Measurements from ENCODE around the gene EIF6.
"Not testable (repeated sequence)": the region's sequence is repeated elsewhere in the genome, so short reads cannot be mapped to it uniquely, and the experiment has no call there.

The EIF6 gene

DNA sequence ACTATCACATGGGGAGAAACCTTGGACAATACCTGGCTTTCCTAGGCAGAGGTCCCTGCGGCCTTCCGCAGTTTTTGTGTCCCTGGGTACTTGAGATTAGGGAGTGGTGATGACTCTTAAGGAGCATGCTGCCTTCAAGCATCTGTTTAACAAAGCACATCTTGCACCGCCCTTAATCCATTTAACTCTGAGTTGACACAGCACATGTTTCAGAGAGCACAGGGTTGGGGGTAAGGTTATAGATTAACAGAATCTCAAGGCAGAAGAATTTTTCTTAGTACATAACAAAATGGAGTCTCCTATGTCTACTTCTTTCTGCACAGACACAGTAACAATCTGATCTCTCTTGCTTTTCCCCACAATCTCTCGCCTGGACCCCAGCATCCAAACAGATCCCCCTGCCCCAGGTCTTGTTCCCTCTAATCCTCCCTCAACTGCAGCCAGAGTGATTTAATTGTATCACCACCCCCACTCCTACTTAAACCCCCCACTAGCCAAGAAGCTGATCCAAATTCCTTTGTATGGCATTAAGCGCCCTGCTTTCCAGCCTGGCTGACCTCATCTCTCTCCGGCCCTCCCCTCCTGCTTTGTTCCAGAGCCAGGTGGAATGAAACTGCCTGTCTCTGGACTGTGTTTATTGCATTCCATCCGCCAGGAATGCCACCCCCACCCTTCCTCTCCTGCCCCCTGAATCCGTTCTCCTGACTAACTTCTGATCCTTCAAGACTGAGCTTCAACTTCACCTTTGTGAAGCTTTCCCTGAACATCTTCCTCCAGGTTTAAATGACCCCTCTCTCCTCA lies 21.6 kb downstream of the EIF6 start:
- not testable (repeated sequence) for H3K9me3 ChIP-seq (ENCODE audit: low read length); H3K27me3 ChIP-seq (ENCODE audit: control insufficient read depth in 1 of 2, insufficient read depth in 2 of 2, low read length in 2 of 2); H3K9ac ChIP-seq (ENCODE audit: low read length); H3K4me3 ChIP-seq (ENCODE audit: low read depth in 1 of 2, low read length in 2 of 2); H3K36me3 ChIP-seq (ENCODE audit: insufficient read depth, low read length)
- Histone ChIP-seq H3K27ac (ENCODE audit: low read depth, low read length) (peak overlapping the region; percentile 66), H3K4me1 (ENCODE audit: insufficient read depth, low read length) (peaks cover 15% of the 10 kb centered on the region)

DNA sequence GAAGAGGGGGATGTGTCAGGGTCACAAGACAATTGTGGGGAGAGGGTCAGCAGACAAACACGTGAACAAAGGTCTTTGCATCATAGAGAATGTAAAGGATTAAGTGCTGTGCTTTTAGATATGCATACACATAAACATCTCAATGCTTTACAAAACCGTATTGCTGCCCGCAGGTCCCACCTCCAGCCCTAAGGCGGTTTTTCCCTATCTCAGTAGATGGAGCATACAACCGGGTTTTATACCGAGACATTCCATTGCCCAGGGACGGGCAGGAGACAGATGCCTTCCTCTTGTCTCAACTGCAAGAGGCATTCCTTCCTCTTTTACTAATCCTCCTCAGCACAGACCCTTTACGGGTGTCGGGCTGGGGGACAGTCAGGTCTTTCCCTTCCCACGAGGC lies 22.3 kb downstream of the EIF6 start:
- H3K36me3 ChIP-seq (ENCODE audit: insufficient read depth, low read length); H3K27ac ChIP-seq (ENCODE audit: low read depth, low read length); H3K4me3 ChIP-seq (ENCODE audit: low read depth in 1 of 2, low read length in 2 of 2); H3K27me3 ChIP-seq (ENCODE audit: control insufficient read depth in 1 of 2, insufficient read depth in 2 of 2, low read length in 2 of 2); H3K9me3 ChIP-seq (ENCODE audit: low read length); H3K9ac ChIP-seq (ENCODE audit: low read length): not testable (repeated sequence)
- H3K4me1 ChIP-seq (ENCODE audit: insufficient read depth, low read length), result peaks cover 15% of the 10 kb centered on the region

DNA sequence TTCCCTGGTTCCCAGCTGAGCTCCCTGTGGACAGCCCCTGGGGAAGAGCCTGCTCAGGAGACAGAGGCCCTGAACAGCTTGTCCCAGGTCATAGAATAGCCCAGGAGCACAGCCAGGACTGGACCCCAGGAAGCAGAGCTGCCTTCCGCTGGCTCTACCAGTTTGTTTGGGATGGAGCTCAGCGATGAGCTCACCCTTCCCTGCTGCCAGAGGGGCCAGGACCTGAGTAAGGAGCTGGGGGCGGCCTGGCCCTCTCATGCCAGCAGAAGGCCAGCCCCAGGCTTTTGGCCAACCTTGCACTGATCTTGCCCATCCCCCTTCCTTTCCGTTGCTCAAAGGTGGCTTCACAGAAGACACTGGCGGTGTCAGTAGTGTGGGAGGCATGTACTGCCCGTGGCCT lies 24.1 kb downstream of the EIF6 start:
- no peak overlapping the region for H3K9ac ChIP-seq (ENCODE audit: low read length)
- H3K36me3 ChIP-seq (ENCODE audit: insufficient read depth, low read length), result no peaks in the 10 kb centered on the region
- no peak overlapping the region for H3K4me3 ChIP-seq (ENCODE audit: low read depth in 1 of 2, low read length in 2 of 2)
- no peaks in the 10 kb centered on the region for H3K27me3 ChIP-seq (ENCODE audit: control insufficient read depth in 1 of 2, insufficient read depth in 2 of 2, low read length in 2 of 2)
- peaks cover 15% of the 10 kb centered on the region for H3K4me1 ChIP-seq (ENCODE audit: insufficient read depth, low read length)
- H3K9me3 ChIP-seq (ENCODE audit: low read length), result no peaks in the 10 kb centered on the region
- no peak overlapping the region for H3K27ac ChIP-seq (ENCODE audit: low read depth, low read length)

DNA sequence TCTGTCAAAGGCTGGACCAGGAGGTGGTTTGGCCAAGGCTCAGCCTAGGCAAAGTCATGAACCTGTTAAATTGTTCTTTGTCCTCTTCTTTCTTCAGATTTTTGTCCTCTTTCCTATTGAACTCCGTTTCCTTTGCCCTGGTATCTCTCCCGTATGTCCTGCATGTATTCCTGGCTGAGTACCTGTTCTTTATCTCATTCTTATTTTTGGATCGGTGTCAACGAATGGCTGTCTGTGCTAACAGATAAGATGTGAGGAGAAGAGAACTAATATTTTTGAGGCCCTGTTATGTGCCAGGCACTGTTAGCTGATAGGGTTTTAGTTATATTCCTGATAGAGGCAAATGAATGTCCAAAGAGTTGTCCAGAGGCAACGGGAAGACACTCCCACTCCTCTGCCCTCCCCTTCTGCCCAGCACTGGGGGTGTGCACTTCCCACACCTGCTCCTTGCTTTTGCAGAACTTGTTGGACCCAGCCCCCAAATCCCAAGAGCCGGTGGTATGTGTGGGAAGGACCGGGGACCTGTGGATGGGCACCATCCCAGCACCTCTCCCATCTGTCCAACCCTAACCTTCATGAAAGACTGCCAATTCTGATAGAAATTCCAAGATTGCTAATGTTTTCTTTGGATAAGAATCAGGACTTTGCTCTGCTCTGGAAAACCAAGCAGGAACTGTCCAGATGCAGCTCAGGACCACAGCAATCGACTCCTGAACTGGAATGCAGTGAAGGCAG lies 27.2 kb downstream of the EIF6 start:
- no peaks in the 10 kb centered on the region for H3K36me3 ChIP-seq (ENCODE audit: insufficient read depth, low read length)

DNA sequence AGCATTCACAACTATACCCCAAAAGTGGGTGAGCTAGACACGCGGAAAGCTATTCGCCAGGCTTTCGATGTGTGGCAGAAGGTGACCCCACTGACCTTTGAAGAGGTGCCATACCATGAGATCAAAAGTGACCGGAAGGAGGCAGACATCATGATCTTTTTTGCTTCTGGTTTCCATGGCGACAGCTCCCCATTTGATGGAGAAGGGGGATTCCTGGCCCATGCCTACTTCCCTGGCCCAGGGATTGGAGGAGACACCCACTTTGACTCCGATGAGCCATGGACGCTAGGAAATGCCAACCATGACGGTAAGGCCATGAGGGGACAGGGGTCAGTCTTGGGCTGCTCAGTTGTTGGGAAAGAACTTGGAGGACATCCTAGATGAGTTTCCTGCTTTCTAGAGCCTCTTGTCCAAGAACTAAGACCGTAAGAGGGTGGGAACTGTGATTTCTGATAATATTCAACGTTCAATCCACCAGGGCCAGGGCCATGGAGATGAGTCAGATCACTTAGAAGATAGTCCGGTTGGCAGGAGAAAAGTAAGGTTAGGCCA lies 30.0 kb downstream of the EIF6 start:
- Histone ChIP-seq H3K9ac (ENCODE audit: low read length) (no peak overlapping the region), H3K4me3 (ENCODE audit: low read depth in 1 of 2, low read length in 2 of 2) (no peak overlapping the region), H3K36me3 (ENCODE audit: insufficient read depth, low read length) (no peaks in the 10 kb centered on the region), H3K4me1 (ENCODE audit: insufficient read depth, low read length) (no peaks in the 10 kb centered on the region), H3K27ac (ENCODE audit: low read depth, low read length) (no peak overlapping the region), H3K9me3 (ENCODE audit: low read length) (no peaks in the 10 kb centered on the region), H3K27me3 (ENCODE audit: control insufficient read depth in 1 of 2, insufficient read depth in 2 of 2, low read length in 2 of 2) (no peaks in the 10 kb centered on the region)

More for the DNA sequence above, 27.2 kb downstream of the EIF6 start:
- Histone ChIP-seq H3K27ac (ENCODE audit: low read depth, low read length) (no peak overlapping the region), H3K9ac (ENCODE audit: low read length) (no peak overlapping the region), H3K4me1 (ENCODE audit: insufficient read depth, low read length) (no peaks in the 10 kb centered on the region), H3K27me3 (ENCODE audit: control insufficient read depth in 1 of 2, insufficient read depth in 2 of 2, low read length in 2 of 2) (no peaks in the 10 kb centered on the region), H3K4me3 (ENCODE audit: low read depth in 1 of 2, low read length in 2 of 2) (no peak overlapping the region), H3K9me3 (ENCODE audit: low read length) (no peaks in the 10 kb centered on the region)

DNA sequence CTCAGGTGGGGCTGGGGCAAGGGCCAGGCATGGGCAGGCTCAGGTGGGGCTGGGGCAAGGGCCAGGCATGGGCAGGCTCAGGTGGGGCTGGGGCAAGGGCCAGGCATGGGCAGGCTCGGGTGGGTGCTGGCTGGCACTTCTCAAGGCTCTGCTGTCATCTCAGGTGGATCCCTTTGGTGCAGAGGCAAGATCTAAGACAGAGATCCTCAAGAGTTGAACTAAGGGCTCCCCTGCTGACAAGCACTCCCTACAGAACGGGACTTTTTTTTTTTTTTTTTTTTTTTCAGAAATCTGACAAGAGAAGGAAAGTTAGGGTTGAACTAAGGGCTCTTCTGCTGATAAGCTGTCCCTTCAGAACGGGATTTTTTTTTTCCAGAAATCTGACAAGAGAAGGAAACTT lies 31.6 kb downstream of the EIF6 start:
- Histone ChIP-seq H3K36me3 (ENCODE audit: insufficient read depth, low read length) (no peaks in the 10 kb centered on the region), H3K4me1 (ENCODE audit: insufficient read depth, low read length) (no peaks in the 10 kb centered on the region), H3K4me3 (ENCODE audit: low read depth in 1 of 2, low read length in 2 of 2) (no peak overlapping the region), H3K27ac (ENCODE audit: low read depth, low read length) (no peak overlapping the region), H3K9ac (ENCODE audit: low read length) (no peak overlapping the region), H3K9me3 (ENCODE audit: low read length) (no peaks in the 10 kb centered on the region), H3K27me3 (ENCODE audit: control insufficient read depth in 1 of 2, insufficient read depth in 2 of 2, low read length in 2 of 2) (no peaks in the 10 kb centered on the region)

DNA sequence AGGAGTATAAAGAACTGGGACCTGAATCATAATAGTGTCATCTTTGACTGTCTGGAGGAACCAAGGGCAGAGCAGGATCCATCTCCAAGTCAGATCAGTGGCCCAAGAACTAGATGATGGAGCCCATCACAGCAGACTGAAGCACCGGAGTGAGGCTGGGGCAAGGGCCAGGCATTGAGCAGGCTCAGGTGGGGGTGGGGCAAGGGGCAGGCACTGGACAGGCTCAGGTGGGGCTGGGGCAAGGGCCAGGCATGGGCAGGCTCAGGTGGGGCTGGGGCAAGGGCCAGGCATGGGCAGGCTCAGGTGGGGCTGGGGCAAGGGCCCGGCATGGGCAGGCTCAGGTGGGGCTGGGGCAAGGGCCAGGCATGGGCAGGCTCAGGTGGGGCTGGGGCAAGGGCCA lies 32.0 kb downstream of the EIF6 start:
- not testable (repeated sequence) for H3K9ac ChIP-seq (ENCODE audit: low read length); H3K36me3 ChIP-seq (ENCODE audit: insufficient read depth, low read length); H3K4me1 ChIP-seq (ENCODE audit: insufficient read depth, low read length); H3K4me3 ChIP-seq (ENCODE audit: low read depth in 1 of 2, low read length in 2 of 2); H3K27ac ChIP-seq (ENCODE audit: low read depth, low read length); H3K9me3 ChIP-seq (ENCODE audit: low read length); H3K27me3 ChIP-seq (ENCODE audit: control insufficient read depth in 1 of 2, insufficient read depth in 2 of 2, low read length in 2 of 2)

DNA sequence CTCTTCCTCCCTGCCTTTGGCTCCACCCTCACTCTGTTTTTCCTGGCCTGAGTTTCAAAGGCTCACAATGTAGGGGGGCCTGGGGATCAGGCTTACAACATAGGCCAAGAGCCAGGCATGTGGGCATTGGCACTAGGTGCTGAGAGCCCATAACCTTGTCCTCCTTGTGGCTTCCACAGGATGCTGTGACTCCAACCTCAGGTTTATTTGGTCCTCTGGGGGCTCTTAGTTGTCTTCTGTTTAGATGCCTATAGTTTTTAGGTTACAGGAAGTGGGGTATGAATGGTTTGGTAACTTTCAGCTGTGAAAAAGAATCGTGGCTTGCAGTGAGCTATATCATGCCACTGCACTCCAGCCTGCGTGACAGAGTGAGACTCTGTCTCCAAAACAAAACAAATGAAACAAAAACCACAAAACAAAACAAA lies 32.5 kb downstream of the EIF6 start:
- no peak overlapping the region for H3K27ac ChIP-seq (ENCODE audit: low read depth, low read length)

DNA sequence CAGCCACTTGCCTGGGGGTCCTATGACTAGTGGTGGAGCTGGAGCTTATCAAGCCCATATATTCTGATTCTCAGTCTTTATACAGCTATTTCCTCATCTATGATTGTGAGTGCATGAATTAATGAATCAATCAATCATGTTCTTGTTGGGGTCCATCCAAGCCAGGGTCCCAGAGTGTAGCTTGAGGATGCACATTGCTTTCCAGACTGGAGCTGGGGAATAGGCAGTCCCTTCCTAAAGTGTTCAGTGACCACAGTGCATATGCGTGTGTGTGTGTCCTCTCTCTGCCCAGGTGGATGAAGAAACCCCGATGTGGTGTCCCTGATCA lies 33.0 kb downstream of the EIF6 start:
- Histone ChIP-seq H3K4me1 (ENCODE audit: insufficient read depth, low read length) (no peaks in the 10 kb centered on the region), H3K9me3 (ENCODE audit: low read length) (no peaks in the 10 kb centered on the region), H3K27ac (ENCODE audit: low read depth, low read length) (no peak overlapping the region), H3K9ac (ENCODE audit: low read length) (no peak overlapping the region), H3K27me3 (ENCODE audit: control insufficient read depth in 1 of 2, insufficient read depth in 2 of 2, low read length in 2 of 2) (no peaks in the 10 kb centered on the region), H3K4me3 (ENCODE audit: low read depth in 1 of 2, low read length in 2 of 2) (no peak overlapping the region), H3K36me3 (ENCODE audit: insufficient read depth, low read length) (no peaks in the 10 kb centered on the region)

More for the DNA sequence above, 32.5 kb downstream of the EIF6 start:
- no peak overlapping the region for H3K4me3 ChIP-seq (ENCODE audit: low read depth in 1 of 2, low read length in 2 of 2)
- H3K36me3 ChIP-seq (ENCODE audit: insufficient read depth, low read length), result no peaks in the 10 kb centered on the region
- H3K27me3 ChIP-seq (ENCODE audit: control insufficient read depth in 1 of 2, insufficient read depth in 2 of 2, low read length in 2 of 2), result no peaks in the 10 kb centered on the region
- H3K9me3 ChIP-seq (ENCODE audit: low read length), result no peaks in the 10 kb centered on the region
- no peak overlapping the region for H3K9ac ChIP-seq (ENCODE audit: low read length)
- no peaks in the 10 kb centered on the region for H3K4me1 ChIP-seq (ENCODE audit: insufficient read depth, low read length)

DNA sequence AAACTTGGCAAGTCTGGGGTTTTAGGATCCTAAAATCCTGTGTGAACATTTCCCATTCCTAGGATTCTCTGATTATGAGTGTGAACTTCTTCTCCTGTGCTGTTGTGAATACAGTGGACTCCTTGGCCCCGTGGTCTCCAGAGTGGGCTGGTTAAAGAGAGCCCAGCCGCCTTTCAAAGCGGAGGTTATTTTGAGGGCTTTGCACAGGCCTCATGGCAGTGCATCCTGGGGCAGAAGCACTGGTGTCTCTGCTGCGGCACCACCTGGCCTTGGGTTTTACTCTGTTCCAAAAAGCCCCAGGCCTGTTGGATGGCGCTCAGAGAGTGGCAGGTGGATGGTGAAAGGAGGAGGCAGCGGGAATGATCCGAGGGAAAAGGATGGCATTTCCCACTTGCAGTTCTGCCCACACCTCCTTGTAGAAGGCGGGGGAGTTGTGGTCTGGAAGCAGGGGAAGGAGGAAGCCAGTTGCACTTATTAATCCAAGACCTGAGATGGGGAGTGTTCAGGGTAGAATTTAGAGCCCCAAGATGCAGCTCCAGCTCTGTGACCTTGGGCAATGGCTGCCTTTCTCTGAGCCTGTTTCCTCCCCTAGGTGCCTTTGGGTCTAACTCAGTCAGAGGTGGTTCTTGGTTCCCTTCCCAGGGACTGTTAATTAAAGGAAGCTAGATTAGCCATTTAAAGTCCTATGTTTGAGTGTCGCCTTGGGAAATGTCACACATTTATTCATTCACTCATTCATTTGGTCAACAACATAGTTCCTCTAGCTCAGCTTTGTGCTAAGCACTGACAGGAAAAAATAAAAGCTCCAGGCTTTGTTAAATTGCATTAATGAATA lies 35.7 kb downstream of the EIF6 start:
- Histone ChIP-seq H3K27me3 (ENCODE audit: control insufficient read depth in 1 of 2, insufficient read depth in 2 of 2, low read length in 2 of 2) (no peaks in the 10 kb centered on the region), H3K4me3 (ENCODE audit: low read depth in 1 of 2, low read length in 2 of 2) (no peak overlapping the region), H3K4me1 (ENCODE audit: insufficient read depth, low read length) (no peaks in the 10 kb centered on the region), H3K9ac (ENCODE audit: low read length) (no peak overlapping the region), H3K27ac (ENCODE audit: low read depth, low read length) (no peak overlapping the region), H3K9me3 (ENCODE audit: low read length) (no peaks in the 10 kb centered on the region), H3K36me3 (ENCODE audit: insufficient read depth, low read length) (no peaks in the 10 kb centered on the region)

DNA sequence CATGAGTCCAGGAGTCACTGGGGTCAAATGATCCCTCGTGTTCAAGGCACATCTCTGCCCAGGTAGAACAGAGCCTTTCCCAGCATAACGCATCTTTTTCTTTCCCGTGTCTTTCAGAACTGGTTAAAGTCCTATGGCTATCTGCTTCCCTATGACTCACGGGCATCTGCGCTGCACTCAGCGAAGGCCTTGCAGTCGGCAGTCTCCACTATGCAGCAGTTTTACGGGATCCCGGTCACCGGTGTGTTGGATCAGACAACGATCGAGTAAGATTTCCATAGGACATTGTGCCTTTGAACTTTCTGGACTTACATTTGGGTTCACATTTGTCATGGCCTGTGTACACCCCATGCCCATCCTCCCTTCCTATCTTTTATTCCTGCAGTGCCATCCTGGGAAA lies 37.8 kb downstream of the EIF6 start:
- H3K36me3 ChIP-seq (ENCODE audit: insufficient read depth, low read length), result no peaks in the 10 kb centered on the region
- no peak overlapping the region for H3K4me3 ChIP-seq (ENCODE audit: low read depth in 1 of 2, low read length in 2 of 2)
- H3K4me1 ChIP-seq (ENCODE audit: insufficient read depth, low read length), result no peaks in the 10 kb centered on the region
- no peaks in the 10 kb centered on the region for H3K27me3 ChIP-seq (ENCODE audit: control insufficient read depth in 1 of 2, insufficient read depth in 2 of 2, low read length in 2 of 2)
- no peak overlapping the region for H3K9ac ChIP-seq (ENCODE audit: low read length)
- no peaks in the 10 kb centered on the region for H3K9me3 ChIP-seq (ENCODE audit: low read length)
- no peak overlapping the region for H3K27ac ChIP-seq (ENCODE audit: low read depth, low read length)
